Rectal smooth muscle tissue (tissue), 1 donor: Measurements from ENCODE around the gene PDILT.

ENCODE experiments used
- H3K27ac ChIP-seq: one replicate; pipeline ENCODE4 v1.7.0; 2013; ENCODE audit warnings: low read depth, low read length, inconsistent platforms
- H3K27me3 ChIP-seq: one replicate; pipeline ENCODE4 v1.7.0; 2013; ENCODE audit warnings: low read length; ENCODE audit not compliant: control insufficient read depth, insufficient read depth
- H3K36me3 ChIP-seq: one replicate; pipeline ENCODE4 v1.7.0; 2013; ENCODE audit warnings: low read length; ENCODE audit not compliant: control insufficient read depth, insufficient read depth
- H3K4me1 ChIP-seq: one replicate; pipeline ENCODE4 v1.7.0; 2013; ENCODE audit warnings: low read length; ENCODE audit not compliant: control insufficient read depth, insufficient read depth
- H3K4me3 ChIP-seq: one replicate; pipeline ENCODE4 v1.7.0; 2013; ENCODE audit warnings: low read length
- H3K9ac ChIP-seq: one replicate; pipeline ENCODE4 v1.7.0; 2013; ENCODE audit warnings: low read length

The PDILT gene

GRCh38 chr16:20398603-20399002, 5.9 kb downstream of the PDILT start:
- H3K4me3 ChIP-seq: no peak overlapping the region
- no peaks in the 10 kb centered on the region for H3K27me3 ChIP-seq
- H3K27ac ChIP-seq: no peak overlapping the region
- H3K4me1 ChIP-seq: peaks cover under 1% of the 10 kb centered on the region
- H3K9ac ChIP-seq: no peak overlapping the region
- H3K36me3 ChIP-seq: no peaks in the 10 kb centered on the region

DNA sequence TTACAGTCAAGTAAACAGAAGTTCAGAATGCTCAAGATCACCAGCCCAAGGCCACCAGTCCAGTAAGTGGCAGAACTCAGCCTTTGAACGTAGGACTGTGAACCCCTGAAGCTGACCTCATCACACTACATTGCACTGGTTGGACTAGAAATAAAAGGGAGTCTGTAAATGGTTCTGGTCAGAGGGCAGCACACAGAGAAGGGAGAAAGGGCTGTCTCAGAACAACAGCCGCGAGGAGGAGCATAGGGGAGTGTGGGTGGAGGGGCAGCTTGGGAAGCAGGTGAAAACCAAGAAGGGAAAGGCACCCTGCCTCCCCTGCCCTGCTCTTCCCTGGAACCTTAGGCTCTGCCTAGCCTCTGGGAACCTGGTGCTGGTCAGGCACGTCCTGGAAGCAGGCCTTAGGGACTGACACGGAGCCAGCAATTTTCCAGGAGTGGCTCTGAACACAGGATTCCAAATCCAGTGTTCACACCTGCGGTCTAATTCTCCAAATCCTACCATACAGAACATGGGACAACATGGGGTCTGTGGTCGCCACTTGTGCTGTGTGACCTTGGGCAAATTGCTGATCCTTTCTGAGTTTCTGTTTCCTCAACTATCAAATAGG, 7.0 kb downstream of the PDILT start:
- Histone ChIP-seq H3K27ac (no peak overlapping the region), H3K27me3 (no peaks in the 10 kb centered on the region), H3K9ac (no peak overlapping the region), H3K36me3 (no peaks in the 10 kb centered on the region), H3K4me1 (peaks cover 3% of the 10 kb centered on the region), H3K4me3 (no peak overlapping the region)

DNA sequence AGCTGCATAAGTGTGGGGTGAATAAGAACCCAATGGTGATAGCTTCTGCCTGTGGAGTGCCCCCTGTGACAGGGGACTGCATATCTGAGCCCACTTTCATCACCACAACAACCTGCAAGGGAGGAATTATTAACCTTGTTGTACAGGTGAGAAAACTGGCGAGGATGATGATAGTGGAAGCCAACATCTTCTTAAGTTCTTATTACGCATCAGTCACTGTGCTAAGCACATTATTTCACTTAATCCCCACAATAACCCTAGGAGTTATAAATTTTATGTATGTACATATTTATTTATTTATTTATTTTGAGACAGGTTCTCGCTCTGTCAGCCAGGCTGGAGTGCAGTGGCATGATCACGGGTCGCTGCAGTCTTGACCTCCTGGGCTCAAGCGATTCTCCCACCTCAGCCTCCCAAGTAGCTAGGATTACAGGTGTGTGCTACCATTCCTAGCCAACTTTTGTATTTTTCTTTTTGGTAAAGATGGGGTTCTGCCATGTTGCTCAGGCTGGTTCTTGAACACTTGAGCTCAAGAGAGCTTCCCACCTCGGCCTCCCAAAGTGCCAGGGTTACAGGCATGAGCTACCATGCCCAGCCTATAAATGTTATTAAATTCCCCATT, 7.6 kb downstream of the PDILT start:
- Histone ChIP-seq H3K9ac (no peak overlapping the region), H3K27ac (no peak overlapping the region), H3K27me3 (no peaks in the 10 kb centered on the region), H3K4me3 (no peak overlapping the region), H3K36me3 (no peaks in the 10 kb centered on the region), H3K4me1 (peaks cover 3% of the 10 kb centered on the region)

DNA sequence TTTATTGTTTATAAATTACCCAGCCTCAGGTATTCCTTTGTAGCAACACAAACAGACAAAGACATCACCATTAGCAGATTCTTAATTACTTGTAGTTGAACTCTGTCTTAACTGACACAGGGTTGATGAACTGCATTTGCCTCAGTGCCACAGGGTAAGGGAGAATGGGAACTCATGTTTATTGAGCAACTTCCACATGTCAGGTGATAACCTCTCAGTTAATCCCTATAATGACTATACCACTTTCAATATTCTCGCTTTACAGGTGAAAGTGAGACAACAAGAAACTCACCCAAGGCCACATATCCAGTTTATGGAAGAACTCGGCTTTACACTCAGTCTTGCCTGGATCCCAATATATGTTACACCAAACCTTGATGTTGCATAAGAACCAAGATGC, 8.6 kb downstream of the PDILT start:
- no peak overlapping the region for H3K4me3 ChIP-seq
- H3K27ac ChIP-seq: no peak overlapping the region
- H3K36me3 ChIP-seq: no peaks in the 10 kb centered on the region
- H3K27me3 ChIP-seq: no peaks in the 10 kb centered on the region
- no peak overlapping the region for H3K9ac ChIP-seq
- H3K4me1 ChIP-seq: peaks cover 3% of the 10 kb centered on the region

GRCh38 chr16:20393801-20394577, 10.5 kb downstream of the PDILT start:
- peaks cover 3% of the 10 kb centered on the region for H3K4me1 ChIP-seq
- no peaks in the 10 kb centered on the region for H3K27me3 ChIP-seq
- H3K27ac ChIP-seq: no peak overlapping the region
- H3K36me3 ChIP-seq: no peaks in the 10 kb centered on the region
- H3K4me3 ChIP-seq: no peak overlapping the region
- H3K9ac ChIP-seq: no peak overlapping the region

DNA sequence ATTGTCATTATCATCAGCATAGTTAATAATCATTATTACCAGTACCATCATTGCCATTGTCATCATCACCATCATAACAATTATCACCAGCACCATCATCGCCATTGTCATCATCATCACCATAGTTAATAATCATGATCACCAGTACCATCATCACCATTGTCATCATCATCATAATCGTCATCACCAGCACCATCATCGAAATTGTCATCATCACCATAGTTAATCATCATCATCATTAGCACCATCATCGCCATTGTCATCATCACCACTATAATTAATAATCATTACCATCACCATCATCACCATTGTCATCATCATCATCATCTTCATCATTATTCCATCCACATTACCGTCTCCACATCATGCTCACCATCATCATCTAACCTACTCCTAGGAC, 13.5 kb downstream of the PDILT start:
- Histone ChIP-seq H3K36me3 (no peaks in the 10 kb centered on the region), H3K9ac (no peak overlapping the region), H3K4me1 (peaks cover 3% of the 10 kb centered on the region), H3K27ac (no peak overlapping the region), H3K27me3 (no peaks in the 10 kb centered on the region), H3K4me3 (no peak overlapping the region)

- Histone ChIP-seq H3K9ac (no peak overlapping the region), H3K27me3 (no peaks in the 10 kb centered on the region), H3K4me3 (no peak overlapping the region), H3K27ac (no peak overlapping the region), H3K4me1 (peaks cover 3% of the 10 kb centered on the region), H3K36me3 (no peaks in the 10 kb centered on the region)
Measured at GRCh38 chr16:20388854-20389253, 15.7 kb downstream of the PDILT start.

DNA sequence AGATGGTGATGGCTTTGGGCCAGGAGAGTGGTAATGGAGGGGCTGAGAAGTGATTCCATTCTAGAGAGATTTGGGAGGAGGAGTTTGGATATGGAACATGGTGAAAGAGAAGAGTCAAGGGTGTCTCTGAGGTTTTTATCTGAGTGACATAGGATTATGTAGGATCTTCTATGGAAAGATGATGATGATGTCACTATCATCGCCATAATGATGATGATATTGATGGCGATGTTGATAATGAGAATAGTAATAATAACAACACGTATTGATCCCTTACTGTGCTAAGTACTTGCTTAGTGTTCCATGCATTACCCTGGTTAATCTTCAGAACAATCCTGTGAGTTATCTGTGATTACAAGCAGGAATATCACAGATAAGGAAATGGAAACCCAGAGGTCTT, 16.6 kb downstream of the PDILT start:
- no peak overlapping the region for H3K4me3 ChIP-seq
- H3K36me3 ChIP-seq: no peaks in the 10 kb centered on the region
- H3K9ac ChIP-seq: no peak overlapping the region
- no peak overlapping the region for H3K27ac ChIP-seq
- no peaks in the 10 kb centered on the region for H3K4me1 ChIP-seq
- no peaks in the 10 kb centered on the region for H3K27me3 ChIP-seq

DNA sequence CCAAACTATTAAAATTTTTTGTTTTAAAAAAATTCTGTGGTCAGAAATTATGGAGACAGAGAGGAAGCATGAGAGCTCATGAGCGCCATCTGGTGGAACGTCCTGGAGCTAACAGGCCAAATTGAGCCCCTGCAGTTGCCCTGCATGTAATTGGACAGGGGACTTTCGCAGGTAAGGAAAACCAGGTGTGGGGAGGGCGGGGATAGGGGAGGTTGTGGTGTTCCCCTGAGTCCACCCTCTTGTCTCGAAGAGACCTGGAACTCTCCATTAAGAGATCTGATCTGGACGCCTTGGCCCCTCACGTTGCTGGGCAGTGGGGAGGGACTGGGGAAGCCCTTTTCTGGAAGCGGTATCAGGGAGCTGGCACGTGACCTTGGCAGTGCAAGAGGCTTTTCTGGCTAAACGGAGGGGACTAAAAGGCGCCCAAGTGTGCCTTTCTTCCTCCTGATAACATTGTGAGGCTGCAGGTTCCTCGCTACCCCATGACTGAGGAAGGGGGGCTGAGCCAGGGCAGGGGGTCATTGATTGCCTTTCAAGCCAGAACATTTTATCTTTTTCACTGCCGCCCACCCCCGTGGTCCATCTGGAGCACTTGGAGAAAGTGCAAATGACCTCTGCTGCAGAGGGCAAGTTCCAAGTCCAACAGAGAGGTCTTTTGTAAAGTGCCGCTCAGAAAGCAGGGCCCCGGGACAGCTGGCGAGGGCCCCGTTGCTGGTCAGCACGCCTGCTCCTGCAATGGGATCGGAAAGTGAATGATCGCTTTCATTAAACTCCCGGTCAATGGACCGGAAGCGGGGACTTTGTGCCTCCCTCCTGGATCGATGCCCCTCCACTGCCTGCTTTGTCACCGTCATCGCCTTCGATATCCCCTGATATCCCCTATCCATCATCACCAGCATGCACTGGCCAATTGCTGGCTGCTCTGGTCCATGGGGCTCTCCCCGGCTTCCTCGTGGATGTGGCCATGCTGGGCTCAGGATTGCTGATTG, 18.4 kb downstream of the PDILT start:
- Histone ChIP-seq H3K4me3 (no peak overlapping the region), H3K27me3 (no peaks in the 10 kb centered on the region), H3K4me1 (no peaks in the 10 kb centered on the region), H3K36me3 (no peaks in the 10 kb centered on the region), H3K9ac (no peak overlapping the region), H3K27ac (no peak overlapping the region)

GRCh38 chr16:20383106-20384029, 21.2 kb downstream of the PDILT start:
- Histone ChIP-seq H3K27ac (no peak overlapping the region), H3K27me3 (no peaks in the 10 kb centered on the region), H3K9ac (no peak overlapping the region), H3K4me1 (no peaks in the 10 kb centered on the region), H3K36me3 (no peaks in the 10 kb centered on the region), H3K4me3 (no peak overlapping the region)

DNA sequence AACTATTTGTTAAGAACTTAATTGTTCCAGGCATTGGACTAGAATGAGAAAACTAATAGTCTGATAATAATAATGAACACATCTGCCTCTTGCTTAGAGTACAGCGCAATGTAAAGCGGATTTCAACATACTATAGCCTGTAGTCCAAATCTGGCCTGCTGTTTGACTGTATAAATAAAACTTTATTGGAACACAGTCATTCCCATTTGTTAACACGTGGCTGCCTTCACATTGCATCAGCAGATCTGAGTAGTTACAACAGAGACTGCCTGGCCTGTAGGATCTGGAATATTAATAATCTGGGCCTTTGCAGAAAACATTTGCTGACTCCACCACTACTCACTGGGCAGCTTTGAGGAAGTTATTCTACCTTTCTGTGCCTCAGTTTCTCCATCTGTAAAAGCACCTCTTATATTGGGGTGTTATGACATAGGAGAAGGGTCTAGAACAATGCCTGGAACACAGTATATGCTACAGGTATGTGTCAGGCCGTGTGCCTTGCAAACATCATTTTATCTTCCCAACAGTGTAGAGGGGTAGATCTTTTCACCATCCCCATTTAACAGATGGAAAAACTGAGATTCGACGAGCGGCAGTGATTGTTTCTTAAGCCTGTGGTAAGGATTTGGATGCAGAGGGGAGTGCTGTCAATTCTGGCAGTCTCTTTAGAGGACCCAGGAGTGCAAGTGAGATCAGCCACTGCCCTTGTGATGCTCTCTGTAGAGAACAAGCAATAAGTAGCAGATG, 22.2 kb downstream of the PDILT start:
- H3K27ac ChIP-seq: no peak overlapping the region
- no peak overlapping the region for H3K9ac ChIP-seq

More for the DNA sequence above, 22.2 kb downstream of the PDILT start:
- H3K4me1 ChIP-seq: no peaks in the 10 kb centered on the region
- no peaks in the 10 kb centered on the region for H3K27me3 ChIP-seq
- no peaks in the 10 kb centered on the region for H3K36me3 ChIP-seq
- no peak overlapping the region for H3K4me3 ChIP-seq
